ENCODE measurements around the gene RAB26. TPM values are rescaled to one million over a fixed set of nuclear protein-coding genes. Genes with fewer than 3 reads are reported as not detected.

The RAB26 gene
- polyA plus RNA-seq, 1 donor, result 19.1 TPM

DNA sequence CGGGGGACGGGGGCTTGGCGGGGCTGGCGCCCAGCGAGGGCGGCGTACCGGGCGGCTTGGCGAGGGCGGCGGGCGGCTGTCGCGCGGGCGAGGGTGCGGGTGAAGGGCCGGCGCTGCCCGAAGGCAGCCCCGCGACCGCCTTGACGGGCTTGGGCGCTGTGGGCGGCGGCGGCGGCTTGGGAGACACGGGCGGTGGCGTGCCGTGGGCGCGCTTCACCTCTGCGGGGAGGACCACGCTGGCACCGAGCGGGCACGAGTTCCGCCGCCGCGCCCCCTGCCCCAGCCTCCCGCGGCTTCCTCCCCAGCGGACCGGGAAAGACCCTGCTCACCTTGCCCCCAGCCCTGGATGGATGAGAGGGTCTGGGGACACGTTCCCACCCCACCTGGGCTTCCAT lies 30.7 kb downstream of the RAB26 start:
- Histone ChIP-seq H3K4me3 (ENCODE audit: low read length) (no peak overlapping the region), H3K9me3 (ENCODE audit: control insufficient read depth, low read depth, low read length) (peaks cover 5% of the 10 kb centered on the region), H3K27ac (ENCODE audit: low read length) (no peak overlapping the region), H3K27me3 (ENCODE audit: control insufficient read depth, insufficient read depth, low read length) (no peaks in the 10 kb centered on the region), H3K36me3 (ENCODE audit: control insufficient read depth, insufficient read depth, low read length) (peaks cover 35% of the 10 kb centered on the region), H3K4me1 (ENCODE audit: control insufficient read depth, insufficient read depth, low read length) (no peaks in the 10 kb centered on the region)
- WGBS (ENCODE audit: insufficient coverage, low lambda C conversion rate), result no CpG with 5 or more reads among the region's 50 CpGs
- DNase-seq, result no peak

GRCh38 chr16:2179576-2179975 lies 31.2 kb downstream of the RAB26 start:
- WGBS (ENCODE audit: insufficient coverage, low lambda C conversion rate), result no CpG with 5 or more reads among the region's 31 CpGs
- no peak for DNase-seq

DNA sequence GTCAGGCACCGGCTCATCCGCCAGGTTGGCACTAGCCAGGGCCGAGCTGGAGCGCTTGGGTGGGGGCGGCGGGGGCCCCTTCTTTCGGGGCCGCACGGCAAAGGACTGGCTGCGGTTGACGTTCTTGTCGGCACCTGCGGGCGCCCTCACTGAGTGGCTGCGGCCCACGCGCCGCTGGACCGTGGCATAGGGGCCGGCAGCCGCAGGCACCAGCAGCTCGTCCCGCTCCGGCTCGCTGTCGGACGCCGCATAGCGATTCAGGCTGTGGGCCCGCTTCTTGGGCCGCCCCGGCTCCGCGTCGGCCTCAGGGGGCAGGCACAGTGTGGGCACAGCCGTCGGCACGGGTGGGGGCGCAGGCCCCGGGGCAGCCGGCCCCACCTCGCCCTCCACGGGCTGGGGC lies 32.0 kb downstream of the RAB26 start:
- H3K27ac ChIP-seq (ENCODE audit: low read length), result no peak overlapping the region
- no peaks in the 10 kb centered on the region for H3K27me3 ChIP-seq (ENCODE audit: control insufficient read depth, insufficient read depth, low read length)
- H3K4me1 ChIP-seq (ENCODE audit: control insufficient read depth, insufficient read depth, low read length), result no peaks in the 10 kb centered on the region
- no peak for DNase-seq
- H3K9me3 ChIP-seq (ENCODE audit: control insufficient read depth, low read depth, low read length), result peaks cover 5% of the 10 kb centered on the region
- WGBS (ENCODE audit: insufficient coverage, low lambda C conversion rate), result no CpG with 5 or more reads among the region's 43 CpGs
- H3K36me3 ChIP-seq (ENCODE audit: control insufficient read depth, insufficient read depth, low read length), result peaks cover 21% of the 10 kb centered on the region
- H3K4me3 ChIP-seq (ENCODE audit: low read length), result no peak overlapping the region

More at GRCh38 chr16:2179576-2179975, 31.2 kb downstream of the RAB26 start:
- Histone ChIP-seq H3K4me3 (ENCODE audit: low read length) (no peak overlapping the region), H3K27me3 (ENCODE audit: control insufficient read depth, insufficient read depth, low read length) (no peaks in the 10 kb centered on the region), H3K9me3 (ENCODE audit: control insufficient read depth, low read depth, low read length) (peaks cover 5% of the 10 kb centered on the region), H3K36me3 (ENCODE audit: control insufficient read depth, insufficient read depth, low read length) (peaks cover 30% of the 10 kb centered on the region), H3K27ac (ENCODE audit: low read length) (no peak overlapping the region), H3K4me1 (ENCODE audit: control insufficient read depth, insufficient read depth, low read length) (no peaks in the 10 kb centered on the region)

DNA sequence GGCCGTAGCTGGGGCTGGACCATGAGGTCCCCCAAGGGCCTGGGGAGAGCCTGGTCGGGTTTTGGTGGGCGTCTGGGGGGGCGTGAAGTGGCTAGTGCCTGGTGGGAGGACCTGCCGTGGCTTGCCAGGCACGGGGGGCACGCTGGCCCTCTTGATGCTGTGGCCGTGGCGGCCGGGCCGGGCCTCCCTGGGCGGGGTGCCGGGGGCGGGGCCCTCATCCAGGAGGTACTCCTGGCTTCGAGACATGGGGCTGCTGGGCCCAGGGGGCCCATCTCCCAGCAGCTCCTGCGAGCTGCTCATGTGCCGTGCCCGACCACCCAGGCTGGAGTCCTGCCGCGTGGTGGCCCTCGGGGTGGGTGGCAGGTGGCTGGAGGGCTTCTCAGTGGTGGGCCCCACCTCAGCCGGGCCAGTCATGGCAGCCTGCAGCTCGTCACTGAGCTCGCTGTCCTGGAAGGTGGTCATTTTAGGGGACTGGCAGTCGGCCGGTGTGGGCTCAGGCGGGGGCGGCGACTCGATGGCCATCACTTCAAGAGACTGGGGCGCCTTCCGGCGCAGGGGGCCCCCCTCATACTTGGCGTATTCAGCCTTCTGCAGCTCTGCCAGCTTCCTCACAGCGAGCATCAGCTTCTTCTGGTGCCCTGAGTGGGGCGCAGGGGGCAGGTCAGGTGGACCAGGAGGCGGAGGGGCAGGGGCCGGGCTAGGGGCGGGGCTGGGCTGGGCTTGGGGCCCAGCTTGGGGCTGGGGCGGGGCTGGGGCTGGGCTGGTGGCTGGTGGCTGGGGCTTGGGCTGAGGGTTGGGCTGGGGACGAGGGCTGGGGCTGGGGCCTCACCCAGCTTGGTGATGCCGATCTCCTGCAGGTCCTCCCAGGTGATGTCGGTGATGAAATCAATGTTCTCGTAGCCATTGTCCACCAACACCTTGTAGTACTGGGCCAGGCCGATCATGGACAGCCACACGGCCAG lies 32.8 kb downstream of the RAB26 start:
- H3K36me3 ChIP-seq (ENCODE audit: control insufficient read depth, insufficient read depth, low read length), result peaks cover 13% of the 10 kb centered on the region
- H3K4me1 ChIP-seq (ENCODE audit: control insufficient read depth, insufficient read depth, low read length), result no peaks in the 10 kb centered on the region
- no CpG with 5 or more reads among the region's 46 CpGs for WGBS (ENCODE audit: insufficient coverage, low lambda C conversion rate)
- no peak for DNase-seq
- H3K27ac ChIP-seq (ENCODE audit: low read length), result no peak overlapping the region
- H3K9me3 ChIP-seq (ENCODE audit: control insufficient read depth, low read depth, low read length), result peaks cover 5% of the 10 kb centered on the region
- no peaks in the 10 kb centered on the region for H3K27me3 ChIP-seq (ENCODE audit: control insufficient read depth, insufficient read depth, low read length)
- no peak overlapping the region for H3K4me3 ChIP-seq (ENCODE audit: low read length)

GRCh38 chr16:2181952-2182351 lies 33.5 kb downstream of the RAB26 start:
- peaks cover 5% of the 10 kb centered on the region for H3K9me3 ChIP-seq (ENCODE audit: control insufficient read depth, low read depth, low read length)
- H3K4me3 ChIP-seq (ENCODE audit: low read length), result no peak overlapping the region
- H3K36me3 ChIP-seq (ENCODE audit: control insufficient read depth, insufficient read depth, low read length), result peaks cover 8% of the 10 kb centered on the region
- H3K27ac ChIP-seq (ENCODE audit: low read length), result no peak overlapping the region
- H3K27me3 ChIP-seq (ENCODE audit: control insufficient read depth, insufficient read depth, low read length), result no peaks in the 10 kb centered on the region
- WGBS (ENCODE audit: insufficient coverage, low lambda C conversion rate), result no CpG with 5 or more reads among the region's 20 CpGs
- no peaks in the 10 kb centered on the region for H3K4me1 ChIP-seq (ENCODE audit: control insufficient read depth, insufficient read depth, low read length)
- DNase-seq, result no peak

- H3K36me3 ChIP-seq (ENCODE audit: control insufficient read depth, insufficient read depth, low read length), result no peaks in the 10 kb centered on the region
- no CpG with 5 or more reads among the region's 30 CpGs for WGBS (ENCODE audit: insufficient coverage, low lambda C conversion rate)
- no peak overlapping the region for H3K27ac ChIP-seq (ENCODE audit: low read length)
- H3K4me3 ChIP-seq (ENCODE audit: low read length), result no peak overlapping the region
- H3K4me1 ChIP-seq (ENCODE audit: control insufficient read depth, insufficient read depth, low read length), result no peaks in the 10 kb centered on the region
- H3K9me3 ChIP-seq (ENCODE audit: control insufficient read depth, low read depth, low read length), result no peaks in the 10 kb centered on the region
- no peaks in the 10 kb centered on the region for H3K27me3 ChIP-seq (ENCODE audit: control insufficient read depth, insufficient read depth, low read length)
- no peak for DNase-seq
These were observed 35.2 kb downstream of the RAB26 start for GRCh38 chr16:2183671-2184070.

- Histone ChIP-seq H3K27me3 (ENCODE audit: control insufficient read depth, insufficient read depth, low read length) (no peaks in the 10 kb centered on the region), H3K27ac (ENCODE audit: low read length) (no peak overlapping the region), H3K36me3 (ENCODE audit: control insufficient read depth, insufficient read depth, low read length) (no peaks in the 10 kb centered on the region), H3K9me3 (ENCODE audit: control insufficient read depth, low read depth, low read length) (no peaks in the 10 kb centered on the region), H3K4me3 (ENCODE audit: low read length) (no peak overlapping the region), H3K4me1 (ENCODE audit: control insufficient read depth, insufficient read depth, low read length) (no peaks in the 10 kb centered on the region)
- DNase-seq, result no peak
- no CpG with 5 or more reads among the region's 19 CpGs for WGBS (ENCODE audit: insufficient coverage, low lambda C conversion rate)
These were observed 35.9 kb downstream of the RAB26 start for GRCh38 chr16:2184346-2184745.

- WGBS (ENCODE audit: insufficient coverage, low lambda C conversion rate), result no CpG with 5 or more reads among the region's 20 CpGs
- H3K4me3 ChIP-seq (ENCODE audit: low read length), result no peak overlapping the region
- H3K27me3 ChIP-seq (ENCODE audit: control insufficient read depth, insufficient read depth, low read length), result no peaks in the 10 kb centered on the region
- no peaks in the 10 kb centered on the region for H3K4me1 ChIP-seq (ENCODE audit: control insufficient read depth, insufficient read depth, low read length)
- no peak overlapping the region for H3K27ac ChIP-seq (ENCODE audit: low read length)
- no peaks in the 10 kb centered on the region for H3K9me3 ChIP-seq (ENCODE audit: control insufficient read depth, low read depth, low read length)
- H3K36me3 ChIP-seq (ENCODE audit: control insufficient read depth, insufficient read depth, low read length), result no peaks in the 10 kb centered on the region
- DNase-seq, result no peak
These were observed 36.5 kb downstream of the RAB26 start for GRCh38 chr16:2184962-2185361.

DNA sequence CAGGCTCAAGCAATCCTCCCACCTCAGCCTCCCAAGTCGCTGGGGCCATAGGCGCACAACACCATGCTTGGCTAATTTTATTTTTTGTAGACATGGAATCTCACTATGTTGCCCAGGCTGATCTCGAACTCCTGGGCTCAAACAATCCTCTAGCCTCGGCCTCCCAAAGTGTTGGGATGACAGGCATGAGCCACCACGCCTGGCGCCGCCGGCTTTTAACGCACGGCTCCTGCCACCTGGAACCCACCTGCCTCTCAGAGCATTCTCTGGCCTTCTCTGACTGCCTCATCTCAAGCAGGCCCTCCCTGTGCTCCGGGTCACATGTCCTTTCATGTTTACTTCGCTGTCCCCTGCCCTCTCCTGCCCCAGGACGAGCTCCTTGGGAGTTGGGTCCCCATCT lies 37.6 kb downstream of the RAB26 start:
- no peaks in the 10 kb centered on the region for H3K9me3 ChIP-seq (ENCODE audit: control insufficient read depth, low read depth, low read length)
- H3K36me3 ChIP-seq (ENCODE audit: control insufficient read depth, insufficient read depth, low read length), result no peaks in the 10 kb centered on the region
- H3K4me3 ChIP-seq (ENCODE audit: low read length), result no peak overlapping the region
- no peak overlapping the region for H3K27ac ChIP-seq (ENCODE audit: low read length)
- H3K27me3 ChIP-seq (ENCODE audit: control insufficient read depth, insufficient read depth, low read length), result no peaks in the 10 kb centered on the region
- no CpG with 5 or more reads among the region's 13 CpGs for WGBS (ENCODE audit: insufficient coverage, low lambda C conversion rate)
- no peaks in the 10 kb centered on the region for H3K4me1 ChIP-seq (ENCODE audit: control insufficient read depth, insufficient read depth, low read length)
- no peak for DNase-seq

GRCh38 chr16:2186505-2186904 lies 38.1 kb downstream of the RAB26 start:
- H3K4me3 ChIP-seq (ENCODE audit: low read length), result no peak overlapping the region
- no peaks in the 10 kb centered on the region for H3K27me3 ChIP-seq (ENCODE audit: control insufficient read depth, insufficient read depth, low read length)
- no peak for DNase-seq
- no peaks in the 10 kb centered on the region for H3K36me3 ChIP-seq (ENCODE audit: control insufficient read depth, insufficient read depth, low read length)
- WGBS (ENCODE audit: insufficient coverage, low lambda C conversion rate), result no CpG with 5 or more reads among the region's 20 CpGs
- H3K27ac ChIP-seq (ENCODE audit: low read length), result no peak overlapping the region
- no peaks in the 10 kb centered on the region for H3K9me3 ChIP-seq (ENCODE audit: control insufficient read depth, low read depth, low read length)
- H3K4me1 ChIP-seq (ENCODE audit: control insufficient read depth, insufficient read depth, low read length), result no peaks in the 10 kb centered on the region

- Histone ChIP-seq H3K4me3 (ENCODE audit: low read length) (no peak overlapping the region), H3K9me3 (ENCODE audit: control insufficient read depth, low read depth, low read length) (no peaks in the 10 kb centered on the region), H3K27ac (ENCODE audit: low read length) (no peak overlapping the region), H3K27me3 (ENCODE audit: control insufficient read depth, insufficient read depth, low read length) (no peaks in the 10 kb centered on the region), H3K36me3 (ENCODE audit: control insufficient read depth, insufficient read depth, low read length) (no peaks in the 10 kb centered on the region), H3K4me1 (ENCODE audit: control insufficient read depth, insufficient read depth, low read length) (no peaks in the 10 kb centered on the region)
- WGBS (ENCODE audit: insufficient coverage, low lambda C conversion rate), result no CpG with 5 or more reads among the region's 17 CpGs
- DNase-seq, result no peak
These were observed 38.8 kb downstream of the RAB26 start for GRCh38 chr16:2187212-2187611.

Measured in large intestine (tissue), 3 donors.